GM19372 (cell line): ENCODE data around the gene GNA15.
"Not testable (repeated sequence)": the region's sequence is repeated elsewhere in the genome, so short reads cannot be mapped to it uniquely, and the experiment has no call there.

Source experiments
- ATAC-seq: cut with Tn5 transposase; IDR thresholded peaks from one replicate; pipeline ENCODE4 v1.9.1; 2021; ENCODE audit warnings: mild to moderate bottlenecking, low read depth, moderate library complexity; ENCODE audit not compliant: unreplicated experiment

Gene GNA15

GRCh38 chr19:3167533-3168272 lies 31.9 kb downstream of the GNA15 start:
- no peak for ATAC-seq

GRCh38 chr19:3171894-3172672 lies 36.2 kb downstream of the GNA15 start:
- ATAC-seq: no peak

- ATAC-seq: not testable (repeated sequence)
These were observed 36.8 kb downstream of the GNA15 start for GRCh38 chr19:3172673-3173000.

GRCh38 chr19:3175781-3176714 lies 40.2 kb downstream of the GNA15 start:
- no peak for ATAC-seq

- no peak for ATAC-seq
These were observed 41.1 kb downstream of the GNA15 start for GRCh38 chr19:3176715-3177501.

GRCh38 chr19:3178377-3178972 lies 42.6 kb downstream of the GNA15 start, which contains the start of gene S1PR4:
S1PR4 (plus strand) TSS chr19:3178769; CDS start chr19:3178793, 24 bp downstream.
- no peak for ATAC-seq

- no peak for ATAC-seq
These were observed 43.3 kb downstream of the GNA15 start for GRCh38 chr19:3178973-3179738.

- no peak for ATAC-seq
These were observed 44.0 kb downstream of the GNA15 start for GRCh38 chr19:3179739-3180293.

GRCh38 chr19:3183721-3184641 lies 48.1 kb downstream of the GNA15 start:
- no peak for ATAC-seq

- ATAC-seq: peak; percentile 19
These were observed 49.1 kb downstream of the GNA15 start for GRCh38 chr19:3184847-3185460.

GRCh38 chr19:3185461-3186159 lies 49.8 kb downstream of the GNA15 start, which contains the start of gene NCLN:
NCLN (plus strand) TSS chr19:3185930; CDS start chr19:3186031, 101 bp downstream.
- ATAC-seq: peak; percentile 69

GRCh38 chr19:3186160-3186688 lies 50.4 kb downstream of the GNA15 start:
- peak; percentile 25 for ATAC-seq

- no peak for ATAC-seq
These were observed 51.2 kb downstream of the GNA15 start for GRCh38 chr19:3186891-3187661.

- no peak for ATAC-seq
These were observed 52.1 kb downstream of the GNA15 start for GRCh38 chr19:3187662-3188511.
